Measurements from ENCODE around the gene SNRNP25.

The SNRNP25 gene

GRCh38 chr16:78444-79150, 25.0 kb downstream of the SNRNP25 start:
- no peak for DNase-seq

- DNase-seq = no peak
These were observed 25.8 kb downstream of the SNRNP25 start for GRCh38 chr16:79151-80054.

GRCh38 chr16:83060-83603, 29.5 kb downstream of the SNRNP25 start:
- DNase-seq = no peak

- DNase-seq = no peak
These were observed 30.4 kb downstream of the SNRNP25 start for GRCh38 chr16:83781-84615.

- peak; percentile 11 to 45 for DNase-seq
These were observed 31.2 kb downstream of the SNRNP25 start for GRCh38 chr16:84718-85406.

GRCh38 chr16:85407-85782, 31.8 kb downstream of the SNRNP25 start:
- no peak for DNase-seq

GRCh38 chr16:85865-86264, 32.2 kb downstream of the SNRNP25 start:
- no peak for DNase-seq

GRCh38 chr16:86483-86952, 32.9 kb downstream of the SNRNP25 start:
- no peak for DNase-seq

GRCh38 chr16:88613-89012, 35.0 kb downstream of the SNRNP25 start:
- no peak for DNase-seq

- no peak for DNase-seq
These were observed 36.0 kb downstream of the SNRNP25 start for GRCh38 chr16:89391-90302.

GRCh38 chr16:91484-91883, 37.9 kb downstream of the SNRNP25 start:
- DNase-seq = no peak

- DNase-seq = no peak
These were observed 39.1 kb downstream of the SNRNP25 start for GRCh38 chr16:92431-93339.

GRCh38 chr16:94918-95265, 41.3 kb downstream of the SNRNP25 start:
- DNase-seq = no peak

- peak; percentile 90 to 91 for DNase-seq
These were observed 43.3 kb downstream of the SNRNP25 start for GRCh38 chr16:96935-97381.

- DNase-seq = no peak
These were observed 44.2 kb downstream of the SNRNP25 start for GRCh38 chr16:97822-98221.

GRCh38 chr16:100989-101388, 47.4 kb downstream of the SNRNP25 start:
- DNase-seq = no peak

GRCh38 chr16:101586-101985, 48.0 kb downstream of the SNRNP25 start:
- DNase-seq = no peak

- DNase-seq = no peak
These were observed 48.6 kb downstream of the SNRNP25 start for GRCh38 chr16:102060-102855.

GRCh38 chr16:104355-104754, 50.7 kb downstream of the SNRNP25 start:
- DNase-seq = no peak
